C4-2B (cell line): ENCODE data around the gene COL4A1.

Source experiments
- H3K27ac ChIP-seq: fragments of 450-650 bp; 2 replicates; pipeline ENCODE4 v1.5.1; 2017
- ZFX ChIP-seq: fragments of 450-650 bp; IDR thresholded peaks from 2 replicates; pipeline ENCODE4 v1.6.1; 2017
- TF ChIP-seq, protein P1 (sequence below): fragments of 450-650 bp; conservative IDR thresholded peaks from 2 replicates; pipeline ENCODE4 v1.5.1; 2017; ENCODE audit warnings: mild to moderate bottlenecking

COL4A1 gene

DNA sequence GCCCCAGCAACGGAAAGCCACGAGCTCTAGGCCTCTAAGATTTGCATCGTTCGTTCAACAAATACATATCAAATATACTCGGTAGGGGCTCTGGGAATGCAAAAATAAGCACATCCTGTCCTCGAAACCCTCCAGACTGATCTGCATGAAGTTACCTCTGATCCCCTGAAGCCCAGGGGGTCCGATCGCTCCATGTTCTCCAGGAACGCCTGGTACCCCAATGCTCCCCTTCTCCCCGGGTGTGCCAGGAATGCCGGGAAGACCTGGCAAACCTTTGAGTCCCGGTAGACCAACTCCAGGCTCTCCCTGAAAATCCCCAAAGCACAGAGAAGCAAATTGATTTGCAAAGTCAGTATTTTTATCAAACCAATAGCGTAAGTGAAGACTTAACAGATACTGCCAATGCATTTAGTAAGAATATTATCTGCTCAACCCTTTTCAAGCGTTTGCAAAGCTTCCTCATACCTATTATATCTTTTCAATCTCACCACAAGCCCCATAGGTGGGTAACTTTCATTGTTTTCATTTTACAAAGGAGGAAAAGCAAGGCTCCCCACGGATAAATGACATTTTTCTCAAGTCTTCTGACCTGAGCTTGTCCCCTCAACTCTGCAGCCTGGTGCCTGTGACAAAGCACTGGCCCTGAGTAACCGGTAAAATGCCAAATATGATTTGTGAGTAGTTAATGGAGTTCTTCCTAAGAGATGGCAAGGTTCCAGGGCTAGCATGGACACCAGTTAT lies 127.7 kb downstream of the COL4A1 start:
- H3K27ac ChIP-seq, result no peak overlapping the region
- TF ChIP-seq, protein P1, sequence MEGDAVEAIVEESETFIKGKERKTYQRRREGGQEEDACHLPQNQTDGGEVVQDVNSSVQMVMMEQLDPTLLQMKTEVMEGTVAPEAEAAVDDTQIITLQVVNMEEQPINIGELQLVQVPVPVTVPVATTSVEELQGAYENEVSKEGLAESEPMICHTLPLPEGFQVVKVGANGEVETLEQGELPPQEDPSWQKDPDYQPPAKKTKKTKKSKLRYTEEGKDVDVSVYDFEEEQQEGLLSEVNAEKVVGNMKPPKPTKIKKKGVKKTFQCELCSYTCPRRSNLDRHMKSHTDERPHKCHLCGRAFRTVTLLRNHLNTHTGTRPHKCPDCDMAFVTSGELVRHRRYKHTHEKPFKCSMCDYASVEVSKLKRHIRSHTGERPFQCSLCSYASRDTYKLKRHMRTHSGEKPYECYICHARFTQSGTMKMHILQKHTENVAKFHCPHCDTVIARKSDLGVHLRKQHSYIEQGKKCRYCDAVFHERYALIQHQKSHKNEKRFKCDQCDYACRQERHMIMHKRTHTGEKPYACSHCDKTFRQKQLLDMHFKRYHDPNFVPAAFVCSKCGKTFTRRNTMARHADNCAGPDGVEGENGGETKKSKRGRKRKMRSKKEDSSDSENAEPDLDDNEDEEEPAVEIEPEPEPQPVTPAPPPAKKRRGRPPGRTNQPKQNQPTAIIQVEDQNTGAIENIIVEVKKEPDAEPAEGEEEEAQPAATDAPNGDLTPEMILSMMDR, result no peak
- no peak for TF ChIP-seq ZFX

GRCh38 chr13:110177790-110178189 lies 129.2 kb downstream of the COL4A1 start:
- no peak for TF ChIP-seq ZFX
- TF ChIP-seq, protein P1, result no peak
- no peak overlapping the region for H3K27ac ChIP-seq

- H3K27ac ChIP-seq, result no peak overlapping the region
- TF ChIP-seq, protein P1, result no peak
- TF ChIP-seq ZFX, result no peak
Measured at GRCh38 chr13:110176431-110176830, 130.5 kb downstream of the COL4A1 start.

DNA sequence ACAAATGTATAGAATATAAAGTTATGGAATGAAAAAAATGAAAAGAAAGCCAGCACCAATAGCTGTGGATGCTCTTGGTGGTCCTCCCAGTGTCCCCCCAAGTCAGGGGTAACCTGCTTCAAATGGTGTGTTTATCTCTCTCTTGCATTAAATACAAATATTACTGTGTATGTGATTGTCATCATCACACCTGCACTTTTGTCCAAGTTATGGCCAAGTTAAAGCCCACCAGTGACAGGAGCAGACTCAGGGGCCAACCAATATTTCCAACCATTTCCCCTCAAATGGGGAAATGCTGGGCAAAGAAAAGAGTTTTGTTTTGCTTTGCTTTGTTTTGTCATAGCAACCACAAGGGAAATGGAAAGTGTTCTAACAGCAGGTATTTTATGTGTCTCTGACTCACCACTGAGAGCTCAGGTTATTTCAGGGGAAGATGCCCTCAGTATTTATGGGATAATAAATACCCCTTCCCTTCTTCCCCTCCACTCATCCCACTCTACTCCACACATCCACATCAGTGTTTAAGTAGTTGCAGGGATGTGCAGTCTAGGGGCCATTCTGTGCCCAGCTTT lies 133.6 kb downstream of the COL4A1 start:
- TF ChIP-seq, protein P1, result no peak
- TF ChIP-seq ZFX, result no peak
- H3K27ac ChIP-seq, result no peak overlapping the region

GRCh38 chr13:110170882-110171281 lies 136.1 kb downstream of the COL4A1 start:
- TF ChIP-seq ZFX, result no peak
- TF ChIP-seq, protein P1, result no peak
- no peak overlapping the region for H3K27ac ChIP-seq

- no peak overlapping the region for H3K27ac ChIP-seq
- no peak for TF ChIP-seq ZFX
- TF ChIP-seq, protein P1, result no peak
Measured at GRCh38 chr13:110170020-110170790, 136.8 kb downstream of the COL4A1 start.
